Putamen (tissue), 1 donor: ENCODE data around the gene GNB3.

Experiments used
- DNase-seq: peaks from one replicate; pipeline ENCODE4 v3.0.0-alpha.2; 2016; ENCODE audit warnings: low spot score

Gene GNB3

GRCh38 chr12:6837370-6838060 is 3.2 kb upstream of the GNB3 start:
- DNase-seq: no peak

GRCh38 chr12:6838854-6839253 is 1.9 kb upstream of the GNB3 start:
- no peak for DNase-seq

GRCh38 chr12:6839482-6840201 is 1.1 kb upstream of the GNB3 start:
- no peak for DNase-seq

- no peak for DNase-seq
Observed at GRCh38 chr12:6840330-6840729, 395 bp upstream of the GNB3 start.

- no peak for DNase-seq
Observed at GRCh38 chr12:6842075-6842474, 1.4 kb downstream of the GNB3 start.

GRCh38 chr12:6843118-6843902 is 2.6 kb downstream of the GNB3 start:
- no peak for DNase-seq

GRCh38 chr12:6845395-6845794 is 4.7 kb downstream of the GNB3 start:
- DNase-seq: no peak

- DNase-seq: no peak
Observed at GRCh38 chr12:6846316-6846869, 5.7 kb downstream of the GNB3 start.

GRCh38 chr12:6847676-6848075 is 7.0 kb downstream of the GNB3 start:
- no peak for DNase-seq

GRCh38 chr12:6849427-6849826 is 8.7 kb downstream of the GNB3 start:
- no peak for DNase-seq

- no peak for DNase-seq
Observed at GRCh38 chr12:6849976-6850560, 9.3 kb downstream of the GNB3 start.

GRCh38 chr12:6850796-6851152 is 10.0 kb downstream of the GNB3 start:
- no peak for DNase-seq

GRCh38 chr12:6851153-6851920 is 10.6 kb downstream of the GNB3 start, which contains the start of gene CDCA3:
TSS of gene CDCA3 (minus strand) at chr12:6851286. CDS start at chr12:6850952, 334 bp downstream.
- DNase-seq: peak; percentile 98

- peak; percentile 100 for DNase-seq
Observed at GRCh38 chr12:6851921-6852650, 11.4 kb downstream of the GNB3 start, which contains the start of gene USP5. TSS of gene USP5 (plus strand) at chr12:6852150. CDS start at chr12:6852180, 30 bp downstream.

GRCh38 chr12:6852651-6853354 is 12.1 kb downstream of the GNB3 start:
- DNase-seq: peak; percentile 37

GRCh38 chr12:6853626-6854025 is 12.9 kb downstream of the GNB3 start:
- DNase-seq: no peak

- no peak for DNase-seq
Observed at GRCh38 chr12:6854036-6854435, 13.3 kb downstream of the GNB3 start.

GRCh38 chr12:6855322-6855721 is 14.6 kb downstream of the GNB3 start:
- no peak for DNase-seq

GRCh38 chr12:6858799-6859198 is 18.1 kb downstream of the GNB3 start:
- DNase-seq: no peak

- DNase-seq: no peak
Observed at GRCh38 chr12:6860116-6860515, 19.4 kb downstream of the GNB3 start.
